GM12878 (cell line): ENCODE measurements around the gene IER5. TPM values are rescaled to one million over a fixed set of nuclear protein-coding genes. Genes with fewer than 3 reads are reported as not detected.

Experiments
- POLR2A ChIP-seq: IDR thresholded peaks from 2 replicates; pipeline ENCODE4 v1.6.1; 2011; ENCODE audit warnings: low read depth, mild to moderate bottlenecking, low read length
- RUNX3 ChIP-seq: IDR thresholded peaks from 2 replicates; pipeline ENCODE4 v1.6.1; 2012; ENCODE audit warnings: low read length, inconsistent platforms
- TCF12 ChIP-seq: IDR thresholded peaks from 2 replicates; pipeline ENCODE4 v1.6.1; 2011; ENCODE audit warnings: low read depth, mild to moderate bottlenecking, low read length
- polyA plus RNA-seq, 11 experiments: library from polyadenylated mRNA; depleted of rRNA in 4 of 11; unstranded in 6 of 11; stranded (reverse) in 5 of 11; fragments of >200 nt; fragmentation: Nextera tagmentation in 4 of 11; fragmentation: Illumina TruSeq in 1 of 11; extraction: Ambion mirVana in 4 of 11; extraction: Trizol in 1 of 11; gene quantifications; 1 replicate in 1 of 11; 2 replicates in 10 of 11; pipeline versions ENCODE4 v1.2.1 to v1.2.3, GENCODE V29; 2011 to 2016; ENCODE audit warnings: inconsistent platforms in 2 of 11, missing spikeins in 2 of 11, low read depth in 1 of 11
- total RNA-seq, 4 experiments: library from RNA; depleted of rRNA in 3 of 4; stranded (reverse); fragments of >200 nt in 3 of 4; fragmentation: Illumina TruSeq in 1 of 4; extraction: Trizol in 1 of 4; gene quantifications; 2 replicates each; pipeline versions ENCODE4 v1.2.1 to v1.2.3, GENCODE V29; 2013 to 2021
- TF ChIP-seq, protein P1 (sequence below): fragments of 450-650 bp; IDR thresholded peaks from 2 replicates; pipeline ENCODE4 v1.6.1; 2017; ENCODE audit warnings: mild to moderate bottlenecking, moderate library complexity
- TF ChIP-seq, protein P2 (sequence below): IDR thresholded peaks from 2 replicates; pipeline ENCODE4 v1.6.1; 2011; ENCODE audit warnings: borderline replicate concordance, low read depth, mild to moderate bottlenecking, moderate library complexity, mixed read lengths, low read length; ENCODE audit not compliant: insufficient read depth; ENCODE audit errors: extremely low read length
- TF ChIP-seq, protein P3 (sequence below): IDR thresholded peaks from 2 replicates; pipeline ENCODE4 v1.6.1; 2011; ENCODE audit warnings: low read depth, low read length, improper control_type of control experiment, borderline replicate concordance

IER5 gene
- total and polyA plus RNA-seq, 10 of the 15 experiments (the other 5 are each of a cell fraction or from before 2014, with no cell fraction given): 4.3 to 75.2 (median 30.5) TPM

DNA sequence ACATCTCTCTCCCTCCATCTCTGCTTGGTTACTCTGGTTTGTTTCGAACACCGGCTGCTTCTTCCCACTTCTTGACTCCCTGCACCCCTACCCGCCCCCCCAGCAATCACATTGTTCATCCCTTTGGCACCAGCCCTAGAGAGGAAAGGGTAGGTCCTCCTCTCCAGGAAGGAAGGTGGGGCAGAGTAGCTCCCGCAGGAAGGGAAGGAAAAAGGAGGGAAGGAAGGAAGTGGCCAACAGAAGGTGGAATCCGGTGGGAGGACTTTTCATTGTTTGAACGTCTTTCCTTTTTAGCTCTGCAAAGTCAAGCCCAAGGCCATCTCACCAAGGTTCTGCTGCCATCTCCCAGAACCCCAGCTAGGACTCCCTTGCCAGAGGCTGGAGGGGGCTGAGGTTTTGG lies 18.0 kb downstream of the IER5 start (continued):
- TF ChIP-seq, protein P1, sequence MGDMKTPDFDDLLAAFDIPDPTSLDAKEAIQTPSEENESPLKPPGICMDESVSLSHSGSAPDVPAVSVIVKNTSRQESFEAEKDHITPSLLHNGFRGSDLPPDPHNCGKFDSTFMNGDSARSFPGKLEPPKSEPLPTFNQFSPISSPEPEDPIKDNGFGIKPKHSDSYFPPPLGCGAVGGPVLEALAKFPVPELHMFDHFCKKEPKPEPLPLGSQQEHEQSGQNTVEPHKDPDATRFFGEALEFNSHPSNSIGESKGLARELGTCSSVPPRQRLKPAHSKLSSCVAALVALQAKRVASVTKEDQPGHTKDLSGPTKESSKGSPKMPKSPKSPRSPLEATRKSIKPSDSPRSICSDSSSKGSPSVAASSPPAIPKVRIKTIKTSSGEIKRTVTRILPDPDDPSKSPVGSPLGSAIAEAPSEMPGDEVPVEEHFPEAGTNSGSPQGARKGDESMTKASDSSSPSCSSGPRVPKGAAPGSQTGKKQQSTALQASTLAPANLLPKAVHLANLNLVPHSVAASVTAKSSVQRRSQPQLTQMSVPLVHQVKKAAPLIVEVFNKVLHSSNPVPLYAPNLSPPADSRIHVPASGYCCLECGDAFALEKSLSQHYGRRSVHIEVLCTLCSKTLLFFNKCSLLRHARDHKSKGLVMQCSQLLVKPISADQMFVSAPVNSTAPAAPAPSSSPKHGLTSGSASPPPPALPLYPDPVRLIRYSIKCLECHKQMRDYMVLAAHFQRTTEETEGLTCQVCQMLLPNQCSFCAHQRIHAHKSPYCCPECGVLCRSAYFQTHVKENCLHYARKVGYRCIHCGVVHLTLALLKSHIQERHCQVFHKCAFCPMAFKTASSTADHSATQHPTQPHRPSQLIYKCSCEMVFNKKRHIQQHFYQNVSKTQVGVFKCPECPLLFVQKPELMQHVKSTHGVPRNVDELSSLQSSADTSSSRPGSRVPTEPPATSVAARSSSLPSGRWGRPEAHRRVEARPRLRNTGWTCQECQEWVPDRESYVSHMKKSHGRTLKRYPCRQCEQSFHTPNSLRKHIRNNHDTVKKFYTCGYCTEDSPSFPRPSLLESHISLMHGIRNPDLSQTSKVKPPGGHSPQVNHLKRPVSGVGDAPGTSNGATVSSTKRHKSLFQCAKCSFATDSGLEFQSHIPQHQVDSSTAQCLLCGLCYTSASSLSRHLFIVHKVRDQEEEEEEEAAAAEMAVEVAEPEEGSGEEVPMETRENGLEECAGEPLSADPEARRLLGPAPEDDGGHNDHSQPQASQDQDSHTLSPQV: no peak
- TF ChIP-seq, protein P2, sequence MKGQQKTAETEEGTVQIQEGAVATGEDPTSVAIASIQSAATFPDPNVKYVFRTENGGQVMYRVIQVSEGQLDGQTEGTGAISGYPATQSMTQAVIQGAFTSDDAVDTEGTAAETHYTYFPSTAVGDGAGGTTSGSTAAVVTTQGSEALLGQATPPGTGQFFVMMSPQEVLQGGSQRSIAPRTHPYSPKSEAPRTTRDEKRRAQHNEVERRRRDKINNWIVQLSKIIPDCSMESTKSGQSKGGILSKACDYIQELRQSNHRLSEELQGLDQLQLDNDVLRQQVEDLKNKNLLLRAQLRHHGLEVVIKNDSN: no peak
- TF ChIP-seq, protein P3, sequence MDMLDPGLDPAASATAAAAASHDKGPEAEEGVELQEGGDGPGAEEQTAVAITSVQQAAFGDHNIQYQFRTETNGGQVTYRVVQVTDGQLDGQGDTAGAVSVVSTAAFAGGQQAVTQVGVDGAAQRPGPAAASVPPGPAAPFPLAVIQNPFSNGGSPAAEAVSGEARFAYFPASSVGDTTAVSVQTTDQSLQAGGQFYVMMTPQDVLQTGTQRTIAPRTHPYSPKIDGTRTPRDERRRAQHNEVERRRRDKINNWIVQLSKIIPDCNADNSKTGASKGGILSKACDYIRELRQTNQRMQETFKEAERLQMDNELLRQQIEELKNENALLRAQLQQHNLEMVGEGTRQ: no peak
- TF ChIP-seq RUNX3 (no peak), POLR2A (no peak), TCF12 (no peak)
- TF ChIP-seq, all 136 proteins: peak for 0
